Activated CD4-positive, alpha-beta T cell treated with anti-CD3 and anti-CD28 coated beads, Interleukin-2, amount 10 ng/mL, durations not matched to agents 7 days and 5 days (primary cell): ENCODE data around the gene TNFAIP8. TPM values are rescaled to one million over a fixed set of nuclear protein-coding genes. Genes with fewer than 3 reads are reported as not detected.
A peak's percentile ranks its signal among the peaks of the same experiment; 100 is the strongest.

ENCODE experiments used
- CTCF ChIA-PET: fragments of 350-600 bp; sonication (Branson Sonifier 250); formaldehyde crosslinking; loops from one replicate; lab custom pipeline; 2021; ENCODE audit warnings: antibody characterized with exemption; lab: Charles Lee
- POLR2A ChIA-PET: fragments of 350-600 bp; sonication (Branson Sonifier 250); formaldehyde crosslinking; loops from one replicate; lab custom pipeline; 2021; ENCODE audit warnings: antibody characterized with exemption; lab: Charles Lee
- DNase-seq: peaks from one replicate; pipeline ENCODE4 v3.0.0-alpha.2; 2020
- H3K27ac Mint-ChIP-seq: one replicate; pipeline ENCODE4 v1.8.0; 2021; ENCODE audit warnings: mild to moderate bottlenecking, moderate library complexity, mixed read lengths
- H3K27me3 Mint-ChIP-seq: one replicate; pipeline ENCODE4 v1.8.0; 2021; ENCODE audit warnings: mixed read lengths
- H3K36me3 Mint-ChIP-seq: one replicate; pipeline ENCODE4 v1.8.0; 2021; ENCODE audit warnings: low read depth, mixed read lengths
- H3K4me1 Mint-ChIP-seq: one replicate; pipeline ENCODE4 v1.8.0; 2021; ENCODE audit warnings: mixed read lengths
- H3K4me3 Mint-ChIP-seq: one replicate; pipeline ENCODE4 v1.8.0; 2021; ENCODE audit warnings: mild to moderate bottlenecking, moderate library complexity, mixed read lengths
- H3K9me3 Mint-ChIP-seq: one replicate; pipeline ENCODE4 v1.8.0; 2021; ENCODE audit warnings: mixed read lengths
- total RNA-seq, 2 experiments: library from RNA; stranded (reverse); gene quantifications; one replicate each; pipeline ENCODE4 v1.2.3, GENCODE V29; 2021

Gene TNFAIP8
- total RNA-seq, 2 experiments from 2014 or later = 167 to 184 TPM

DNA sequence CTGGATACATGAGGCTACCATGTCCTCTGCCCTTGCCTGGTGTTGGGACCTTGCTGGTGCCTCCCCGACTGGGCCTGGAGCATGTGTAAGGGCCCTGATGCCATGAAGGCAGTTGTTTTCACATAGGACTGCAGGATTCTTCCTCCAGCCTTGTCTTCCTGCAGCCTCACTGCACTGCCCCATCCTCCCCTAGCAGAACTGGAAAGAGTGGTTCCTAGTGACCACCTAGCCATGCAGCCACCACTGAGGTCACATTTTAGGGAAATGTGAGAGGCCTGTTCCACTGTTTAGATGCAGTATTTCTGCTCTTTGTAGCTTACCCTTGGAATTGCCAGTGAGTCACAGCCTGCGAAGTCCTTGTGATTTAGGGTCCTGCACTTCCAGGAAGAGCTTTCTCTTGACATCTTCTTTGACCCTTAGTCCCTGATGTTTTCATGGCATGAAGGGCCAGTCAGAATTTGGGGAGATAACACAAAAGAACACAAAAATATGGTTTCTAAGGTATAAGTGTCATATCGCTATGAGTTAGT lies 24.2 kb upstream of the TNFAIP8 start:
- ChIA-PET POLR2A (interaction anchor here (0.6 kb wide), 1 partner anchor 28 kb away, joined by 3 read pairs; no protein-coding TSS in a partner anchor), CTCF (interaction anchor here (1.3 to 3.8 kb wide), 4 partner anchors 9 to 42 kb away, joined by 4 to 11 read pairs (median 6); no protein-coding TSS in a partner anchor)
- peaks cover 54% of the 10 kb centered on the region for H3K36me3 Mint-ChIP-seq
- H3K4me1 Mint-ChIP-seq = peaks cover 76% of the 10 kb centered on the region
- H3K4me3 Mint-ChIP-seq = peak overlapping the region; percentile 16
- no peaks in the 10 kb centered on the region for H3K9me3 Mint-ChIP-seq
- peak overlapping the region; percentile 94 for H3K27ac Mint-ChIP-seq
- H3K27me3 Mint-ChIP-seq = no peaks in the 10 kb centered on the region
- DNase-seq = no peak

DNA sequence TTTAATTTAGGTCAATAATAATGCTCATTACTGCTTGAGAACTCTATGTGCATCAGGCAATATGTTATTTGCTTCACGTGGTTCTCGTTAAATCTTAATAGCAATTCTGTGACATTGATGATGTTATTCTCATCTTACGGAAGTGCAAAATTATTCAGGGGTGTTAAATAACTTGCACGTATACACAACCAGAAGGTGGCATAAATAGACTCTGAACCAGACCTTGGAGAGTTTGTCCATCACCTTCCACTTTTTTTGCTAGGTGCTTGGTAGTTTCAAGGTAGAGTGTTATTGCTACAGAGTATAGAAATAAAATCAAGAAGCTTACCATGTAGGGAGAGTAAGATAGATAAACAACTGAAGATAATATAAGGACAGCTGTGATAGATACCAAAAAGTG lies 23.6 kb upstream of the TNFAIP8 start:
- ChIA-PET CTCF (interaction anchor here (1.0 to 3.8 kb wide), 3 partner anchors 8 to 43 kb away, joined by 3 to 11 read pairs (median 6); no protein-coding TSS in a partner anchor), POLR2A (interaction anchor here (0.6 kb wide), 1 partner anchor 27 kb away, joined by 3 read pairs; no protein-coding TSS in a partner anchor)
- Mint-ChIP-seq H3K4me1 (peaks cover 76% of the 10 kb centered on the region), H3K4me3 (peak overlapping the region; percentile 84), H3K9me3 (no peaks in the 10 kb centered on the region), H3K27ac (peak overlapping the region; percentile 94), H3K36me3 (peaks cover 57% of the 10 kb centered on the region), H3K27me3 (no peaks in the 10 kb centered on the region)
- DNase-seq = no peak

DNA sequence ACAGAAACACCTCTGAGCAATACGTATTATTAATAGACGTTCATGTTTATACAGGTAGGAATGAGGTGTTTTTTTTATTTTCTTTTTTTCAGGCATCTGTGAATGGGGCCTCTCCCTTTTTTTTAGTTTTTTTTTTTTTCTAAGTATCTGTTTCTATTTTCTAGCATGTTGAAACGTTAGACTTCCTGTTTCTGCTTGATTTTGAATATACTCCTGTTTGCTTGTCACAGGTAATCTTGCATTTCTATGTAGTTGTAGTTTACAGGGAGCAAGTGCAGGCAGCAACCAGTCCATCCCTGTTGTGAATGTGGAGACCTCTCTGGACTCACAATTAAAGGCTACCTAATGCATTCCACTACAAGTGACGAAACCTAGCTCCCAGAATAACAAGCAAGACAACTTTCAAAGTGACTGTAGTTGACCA lies 22.8 kb upstream of the TNFAIP8 start:
- Mint-ChIP-seq H3K4me3 (peak overlapping the region; percentile 84), H3K27me3 (no peaks in the 10 kb centered on the region), H3K9me3 (no peaks in the 10 kb centered on the region), H3K36me3 (peaks cover 59% of the 10 kb centered on the region), H3K4me1 (peaks cover 77% of the 10 kb centered on the region), H3K27ac (peak overlapping the region; percentile 94)
- DNase-seq = no peak
- POLR2A ChIA-PET = interaction anchor here (0.5 kb wide), 1 partner anchor 67 kb away, joined by 3 read pairs; no protein-coding TSS in a partner anchor
- CTCF ChIA-PET = interaction anchor here (0.6 to 3.8 kb wide), 5 partner anchors 23 to 64 kb away, joined by 3 to 11 read pairs (median 4); no protein-coding TSS in a partner anchor

DNA sequence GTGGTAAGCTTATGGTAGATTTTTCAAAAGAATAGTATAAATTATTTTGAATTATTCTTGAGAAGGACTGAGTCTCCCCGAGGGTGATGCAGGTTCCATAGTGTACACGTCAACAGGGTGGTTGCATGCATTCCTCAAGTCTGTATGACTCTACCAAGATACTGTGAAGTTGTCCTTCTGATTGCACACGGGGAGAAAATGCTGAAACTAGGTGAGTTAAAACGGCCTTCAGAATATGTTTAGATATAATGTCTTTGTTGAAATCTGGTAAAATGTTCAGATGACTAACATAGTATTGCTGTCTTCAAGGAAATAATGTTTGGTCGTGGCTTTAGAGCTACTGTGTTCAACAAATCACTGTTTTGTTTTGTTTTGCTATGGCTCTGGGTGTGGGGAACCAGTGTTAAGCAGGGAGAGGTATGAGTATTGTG lies 22.4 kb upstream of the TNFAIP8 start:
- Mint-ChIP-seq H3K9me3 (no peaks in the 10 kb centered on the region), H3K36me3 (peaks cover 64% of the 10 kb centered on the region), H3K27me3 (no peaks in the 10 kb centered on the region), H3K4me1 (peaks cover 77% of the 10 kb centered on the region), H3K4me3 (peak overlapping the region; percentile 84), H3K27ac (peak overlapping the region; percentile 94)
- ChIA-PET CTCF (interaction anchor here (0.6 to 3.8 kb wide), 8 partner anchors 18 to 343 kb away, joined by 3 to 11 read pairs (median 4); no protein-coding TSS in a partner anchor), POLR2A (interaction anchor here (0.5 kb wide), 1 partner anchor 67 kb away, joined by 3 read pairs; no protein-coding TSS in a partner anchor)
- no peak for DNase-seq

DNA sequence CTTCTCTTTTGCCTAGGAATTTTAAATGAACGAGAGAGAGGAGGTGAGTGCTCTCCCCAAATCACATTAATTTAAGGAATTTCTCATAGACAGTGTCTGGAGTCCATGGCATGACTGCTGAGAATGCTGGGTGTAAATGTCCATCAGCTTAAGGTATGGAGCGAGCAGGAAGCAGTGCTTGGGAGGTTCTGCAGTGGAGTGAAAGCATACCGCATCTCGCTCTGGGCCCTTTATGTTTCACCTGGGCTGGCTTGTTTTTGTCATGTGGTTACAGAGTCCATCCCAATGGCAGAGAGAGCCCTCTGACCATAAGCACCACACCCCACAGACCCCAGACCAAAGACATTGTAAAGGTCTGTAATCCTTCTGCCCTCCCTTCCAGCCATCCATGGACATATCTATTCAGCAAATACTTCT lies 20.6 kb upstream of the TNFAIP8 start:
- peak overlapping the region; percentile 84 for H3K4me3 Mint-ChIP-seq
- CTCF ChIA-PET = interaction anchor here (0.9 to 3.8 kb wide), 4 partner anchors 8 to 46 kb away, joined by 4 to 11 read pairs (median 7); no protein-coding TSS in a partner anchor
- no peaks in the 10 kb centered on the region for H3K9me3 Mint-ChIP-seq
- H3K4me1 Mint-ChIP-seq = peaks cover 75% of the 10 kb centered on the region
- H3K27ac Mint-ChIP-seq = peak overlapping the region; percentile 94
- DNase-seq = no peak
- POLR2A ChIA-PET = no interaction called here
- peaks cover 66% of the 10 kb centered on the region for H3K36me3 Mint-ChIP-seq
- H3K27me3 Mint-ChIP-seq = no peaks in the 10 kb centered on the region

DNA sequence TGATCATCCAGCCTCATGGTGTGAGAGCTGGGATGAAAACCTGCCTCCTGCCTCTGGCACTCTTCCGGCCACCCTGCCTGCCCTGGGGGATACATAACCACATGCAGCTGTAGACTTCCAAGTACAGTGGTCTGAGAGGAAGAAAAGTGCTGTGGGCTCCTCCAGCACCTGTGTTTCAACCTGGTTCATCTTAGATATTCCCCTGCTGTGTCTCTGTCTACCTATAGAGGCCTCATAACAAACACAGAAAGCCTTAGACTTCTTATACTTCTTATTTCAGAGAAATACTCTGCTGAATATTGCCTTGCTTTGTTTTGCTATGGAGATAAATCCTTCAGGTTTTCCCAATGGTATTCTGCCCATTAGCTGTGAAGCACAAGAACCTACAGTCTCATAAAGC lies 19.6 kb upstream of the TNFAIP8 start:
- ChIA-PET CTCF (interaction anchor here (0.7 to 3.0 kb wide), 10 partner anchors 9 to 331 kb away, joined by 3 to 14 read pairs (median 4); no protein-coding TSS in a partner anchor), POLR2A (interaction anchor here (0.6 kb wide), 1 partner anchor 49 kb away, joined by 3 read pairs; no protein-coding TSS in a partner anchor)
- Mint-ChIP-seq H3K27me3 (no peaks in the 10 kb centered on the region), H3K9me3 (no peaks in the 10 kb centered on the region), H3K27ac (peak overlapping the region; percentile 82), H3K4me3 (peak overlapping the region; percentile 84), H3K36me3 (peaks cover 66% of the 10 kb centered on the region), H3K4me1 (peaks cover 74% of the 10 kb centered on the region)
- no peak for DNase-seq

DNA sequence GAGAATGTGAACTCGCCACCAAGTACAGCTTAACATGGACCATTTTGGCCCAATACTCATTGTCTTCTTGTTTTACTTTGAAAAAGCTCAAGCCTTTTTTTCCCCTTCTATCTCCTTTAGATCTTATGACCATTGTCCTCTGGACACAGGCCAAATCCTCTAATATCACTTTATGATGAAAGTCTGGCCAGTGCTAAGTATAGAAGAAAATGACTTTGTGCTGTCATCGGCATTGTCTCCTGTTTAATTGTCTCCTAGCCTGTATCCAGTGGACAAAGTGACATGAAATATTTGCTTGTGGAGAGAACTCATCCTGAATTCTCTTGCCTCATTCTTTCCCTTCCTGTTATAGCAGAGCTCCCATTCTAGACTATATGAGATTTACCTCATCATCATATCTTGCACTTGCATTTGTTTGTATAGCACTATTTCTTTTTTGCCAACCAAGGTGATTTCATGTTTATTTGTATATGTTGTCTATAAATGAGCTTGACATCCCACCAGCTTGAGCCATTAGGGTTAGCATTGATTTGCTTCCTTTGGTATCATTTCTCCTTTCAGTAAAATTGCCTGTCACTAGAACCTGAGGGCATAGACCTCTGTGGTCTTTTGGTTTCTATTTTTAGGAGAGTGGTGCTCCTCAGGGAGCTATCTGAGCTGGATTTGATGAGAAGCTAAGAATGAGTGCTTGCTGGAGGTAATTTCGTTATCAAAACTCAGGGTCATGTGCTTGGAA lies 18.8 kb upstream of the TNFAIP8 start:
- no peak for DNase-seq
- peaks cover 67% of the 10 kb centered on the region for H3K36me3 Mint-ChIP-seq
- ChIA-PET CTCF (interaction anchor here (0.6 to 3.0 kb wide), 15 partner anchors 9 to 331 kb away, joined by 3 to 14 read pairs (median 3); no protein-coding TSS in a partner anchor), POLR2A (interaction anchor here (0.7 kb wide), 1 partner anchor 38 kb away, joined by 4 read pairs; no protein-coding TSS in a partner anchor)
- peaks cover 74% of the 10 kb centered on the region for H3K4me1 Mint-ChIP-seq
- H3K9me3 Mint-ChIP-seq = no peaks in the 10 kb centered on the region
- no peaks in the 10 kb centered on the region for H3K27me3 Mint-ChIP-seq
- H3K27ac Mint-ChIP-seq = peak overlapping the region; percentile 91
- peak overlapping the region; percentile 84 for H3K4me3 Mint-ChIP-seq

DNA sequence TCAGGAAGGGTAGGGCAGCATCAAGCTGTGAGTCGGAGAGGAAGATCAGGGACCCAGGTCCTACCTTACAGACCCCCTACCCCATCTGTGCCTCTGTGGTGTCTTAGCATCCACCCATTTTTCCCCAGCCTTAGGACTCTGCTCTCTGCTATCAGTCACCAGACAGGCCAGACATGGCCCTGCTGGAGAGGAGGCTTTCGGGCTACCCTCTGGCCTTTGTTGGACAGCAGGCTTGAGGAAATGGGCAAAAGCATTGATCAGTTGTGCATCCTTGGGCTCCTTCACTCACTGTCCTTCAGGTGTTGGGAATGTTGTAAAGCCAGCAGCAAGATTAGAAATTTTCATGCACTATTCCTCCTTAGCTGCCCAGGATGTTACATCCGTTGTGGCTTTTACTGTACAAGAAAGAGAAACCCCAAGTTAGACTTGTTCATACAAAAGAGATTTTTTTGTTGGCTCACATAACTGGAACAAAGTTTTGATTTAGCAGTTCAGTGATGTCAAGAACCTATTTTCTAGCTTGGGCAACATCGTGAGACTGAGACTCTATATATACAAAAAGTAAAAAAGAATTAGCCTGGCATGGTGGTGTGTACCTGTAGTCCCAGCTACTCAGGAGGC lies 17.4 kb upstream of the TNFAIP8 start:
- ChIA-PET POLR2A (interaction anchor here (0.6 kb wide), 1 partner anchor 25 kb away, joined by 3 read pairs; no protein-coding TSS in a partner anchor), CTCF (interaction anchor here (0.6 to 3.0 kb wide), 11 partner anchors 12 to 350 kb away, joined by 3 to 14 read pairs (median 4); partner anchors contain the start of gene DTWD2)
- Mint-ChIP-seq H3K4me3 (peak overlapping the region; percentile 84), H3K36me3 (peaks cover 72% of the 10 kb centered on the region), H3K4me1 (peaks cover 78% of the 10 kb centered on the region), H3K9me3 (no peaks in the 10 kb centered on the region), H3K27me3 (no peaks in the 10 kb centered on the region), H3K27ac (peak overlapping the region; percentile 91)
- no peak for DNase-seq

DNA sequence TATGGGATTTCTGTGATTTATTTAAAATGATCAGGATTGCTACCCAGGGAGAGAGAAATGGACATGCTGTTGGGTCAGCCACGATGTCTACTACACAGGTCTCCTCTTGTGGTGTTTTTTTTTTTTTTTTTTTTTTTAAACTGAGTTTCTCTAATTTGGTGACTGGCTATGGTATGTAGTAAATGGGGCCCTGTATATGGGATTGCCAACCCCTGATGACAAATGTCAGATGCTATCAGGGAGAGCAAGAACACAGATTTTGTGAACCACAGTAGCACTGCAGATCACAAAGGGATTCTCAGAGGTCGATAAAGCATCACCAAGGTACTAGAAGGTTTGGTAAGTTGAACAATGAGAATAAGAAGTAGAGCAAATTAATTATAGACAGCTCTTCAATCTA lies 16.5 kb upstream of the TNFAIP8 start:
- H3K27me3 Mint-ChIP-seq = no peaks in the 10 kb centered on the region
- H3K4me3 Mint-ChIP-seq = peak overlapping the region; percentile 84
- peaks cover 75% of the 10 kb centered on the region for H3K36me3 Mint-ChIP-seq

DNA sequence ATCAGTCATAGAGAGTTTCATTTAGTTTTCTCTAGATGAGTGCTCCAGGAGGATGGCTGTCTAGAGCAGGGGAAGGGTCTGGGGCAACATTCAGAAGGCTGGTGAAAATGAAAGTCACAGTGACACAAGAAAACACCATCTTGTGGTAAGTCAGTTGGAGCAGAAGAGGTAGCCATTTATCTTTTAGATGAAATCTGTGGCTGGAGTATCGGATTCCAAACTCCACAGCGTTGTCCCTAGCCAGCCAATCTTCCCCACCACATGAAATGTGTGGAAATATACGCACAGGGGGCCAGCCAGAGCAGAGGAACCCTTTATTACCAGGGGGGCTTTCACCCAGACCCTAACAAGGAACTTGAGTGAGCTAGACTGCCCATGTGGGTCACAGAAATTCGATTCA lies 15.9 kb upstream of the TNFAIP8 start:
- ChIA-PET CTCF (interaction anchor here (0.8 to 2.5 kb wide), 11 partner anchors 9 to 84 kb away, joined by 3 to 14 read pairs (median 5); partner anchors contain the start of gene TNFAIP8), POLR2A (interaction anchor here (1.1 to 1.3 kb wide), 2 partner anchors 16 to 18 kb away, joined by 3 to 4 read pairs; partner anchors contain the start of gene TNFAIP8)
- Mint-ChIP-seq H3K36me3 (peaks cover 71% of the 10 kb centered on the region), H3K4me3 (peak overlapping the region; percentile 84), H3K27ac (peak overlapping the region; percentile 91), H3K4me1 (peaks cover 90% of the 10 kb centered on the region), H3K9me3 (no peaks in the 10 kb centered on the region), H3K27me3 (no peaks in the 10 kb centered on the region)
- no peak for DNase-seq

More for the DNA sequence above, 16.5 kb upstream of the TNFAIP8 start:
- ChIA-PET POLR2A (interaction anchor here (0.6 to 1.3 kb wide), 2 partner anchors 17 to 26 kb away, joined by 3 to 4 read pairs; partner anchors contain the start of gene TNFAIP8), CTCF (interaction anchor here (0.7 to 3.0 kb wide), 7 partner anchors 12 to 83 kb away, joined by 3 to 14 read pairs (median 4); no protein-coding TSS in a partner anchor)
- Mint-ChIP-seq H3K27ac (peak overlapping the region; percentile 91), H3K4me1 (peaks cover 87% of the 10 kb centered on the region), H3K9me3 (no peaks in the 10 kb centered on the region)
- no peak for DNase-seq

DNA sequence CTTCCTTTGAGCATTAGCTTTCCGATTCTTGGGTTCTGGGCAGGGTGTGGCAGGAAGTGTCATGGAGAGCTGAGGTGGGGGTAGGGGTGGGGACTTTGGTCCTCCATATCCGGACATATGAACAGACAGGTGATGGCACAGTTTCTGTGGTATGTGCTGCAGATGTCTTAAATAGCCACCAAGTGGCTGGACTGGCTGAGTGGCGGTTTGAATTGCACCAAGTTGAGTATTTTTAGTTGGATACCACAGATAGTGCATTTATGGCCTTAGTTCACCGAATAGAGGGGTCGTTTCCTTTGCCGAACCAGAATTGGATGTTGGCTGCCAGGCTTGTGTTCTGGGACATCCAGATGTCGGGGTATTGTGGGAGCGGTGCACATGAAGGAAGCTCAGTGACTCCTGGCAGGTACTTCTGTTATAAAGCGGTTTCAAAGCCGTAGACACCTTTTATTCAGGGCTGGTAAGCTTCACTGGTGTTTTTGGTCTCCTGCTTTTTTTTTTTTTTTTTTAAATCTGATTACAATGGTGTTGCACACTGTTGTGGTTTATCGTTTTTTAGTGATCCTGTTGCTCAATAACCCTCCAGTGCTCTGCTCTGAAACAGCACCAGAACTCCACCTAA lies 15.1 kb upstream of the TNFAIP8 start:
- Mint-ChIP-seq H3K4me3 (peak overlapping the region; percentile 84), H3K9me3 (no peaks in the 10 kb centered on the region), H3K27ac (peak overlapping the region; percentile 91), H3K4me1 (peaks cover 91% of the 10 kb centered on the region), H3K27me3 (no peaks in the 10 kb centered on the region), H3K36me3 (peaks cover 70% of the 10 kb centered on the region)
- POLR2A ChIA-PET = interaction anchor here (0.5 to 1.3 kb wide), 5 partner anchors 15 to 33 kb away, joined by 3 to 6 read pairs (median 4); partner anchors contain the start of gene TNFAIP8
- peak; percentile 83 for DNase-seq
- CTCF ChIA-PET = interaction anchor here (0.6 to 2.5 kb wide), 17 partner anchors 10 to 365 kb away, joined by 3 to 14 read pairs (median 4); partner anchors contain the start of gene TNFAIP8
